HEK293T (cell line): Measurements from ENCODE around the gene CFAP92.

Experiments
- CTCF ChIA-PET: fragments of 350-600 bp; formaldehyde crosslinking; extraction: SDS; loops from one replicate; lab custom pipeline; 2021; ENCODE audit warnings: antibody characterized with exemption, inconsistent platforms; lab: Yijun Ruan, JAX
- POLR2A ChIA-PET: fragments of 350-600 bp; formaldehyde crosslinking; extraction: SDS; loops from one replicate; lab custom pipeline; 2020; ENCODE audit warnings: antibody characterized with exemption, inconsistent platforms; lab: Yijun Ruan, JAX
- DNase-seq: peaks from one replicate; pipeline ENCODE4 v3.0.0; 2012; ENCODE audit warnings: mixed read lengths; ENCODE audit errors: extremely low spot score
- ARNT ChIP-seq: fragments of 450-650 bp; IDR thresholded peaks from 2 replicates; pipeline ENCODE4 v1.6.1; 2017; ENCODE audit warnings: mild to moderate bottlenecking
- BHLHE40 ChIP-seq: fragments of 450-650 bp; IDR thresholded peaks from 2 replicates; pipeline ENCODE4 v1.6.1; 2016; ENCODE audit warnings: mild to moderate bottlenecking, moderate library complexity, borderline replicate concordance
- CTBP1 ChIP-seq: fragments of 450-650 bp; IDR thresholded peaks from 2 replicates; pipeline ENCODE4 v1.6.1; 2016; ENCODE audit warnings: borderline replicate concordance
- ELF4 ChIP-seq: fragments of 450-650 bp; IDR thresholded peaks from 2 replicates; pipeline ENCODE4 v1.6.1; 2017; ENCODE audit warnings: antibody characterized with exemption
- FOXA1 ChIP-seq: fragments of 450-650 bp; IDR thresholded peaks from 2 replicates; pipeline ENCODE4 v1.6.1; 2016; ENCODE audit warnings: mild to moderate bottlenecking
- FOXK2 ChIP-seq: fragments of 450-650 bp; IDR thresholded peaks from 2 replicates; pipeline ENCODE4 v1.6.1; 2016; ENCODE audit warnings: mild to moderate bottlenecking
- FOXM1 ChIP-seq: fragments of 450-650 bp; IDR thresholded peaks from 2 replicates; pipeline ENCODE4 v1.6.1; 2017; ENCODE audit warnings: mild to moderate bottlenecking, borderline replicate concordance
- HDGF ChIP-seq: fragments of 450-650 bp; IDR thresholded peaks from 2 replicates; pipeline ENCODE4 v1.6.1; 2017; ENCODE audit warnings: antibody characterized with exemption, borderline replicate concordance
- L3MBTL2 ChIP-seq: fragments of 450-650 bp; conservative IDR thresholded peaks from 2 replicates; pipeline ENCODE4 v1.6.1; 2016; ENCODE audit warnings: mild to moderate bottlenecking
- LEF1 ChIP-seq: fragments of 450-650 bp; IDR thresholded peaks from 2 replicates; pipeline ENCODE4 v1.6.1; 2017; ENCODE audit warnings: mild to moderate bottlenecking, borderline replicate concordance
- NFRKB ChIP-seq: fragments of 450-650 bp; IDR thresholded peaks from 2 replicates; pipeline ENCODE4 v1.6.1; 2016; ENCODE audit warnings: mild to moderate bottlenecking, moderate library complexity
- SP1 ChIP-seq: fragments of 450-650 bp; IDR thresholded peaks from 2 replicates; pipeline ENCODE4 v1.6.1; 2017
- SUZ12 ChIP-seq: fragments of 450-650 bp; IDR thresholded peaks from 2 replicates; pipeline ENCODE4 v1.6.1; 2016; ENCODE audit warnings: mild to moderate bottlenecking
- TARDBP ChIP-seq: fragments of 450-650 bp; IDR thresholded peaks from 2 replicates; pipeline ENCODE4 v1.6.1; 2016
- ZNF384 ChIP-seq: fragments of 450-650 bp; IDR thresholded peaks from 2 replicates; pipeline ENCODE4 v1.6.1; 2016
- TF ChIP-seq, protein P1 (sequence below): fragments of 450-650 bp; IDR thresholded peaks from 2 replicates; pipeline ENCODE4 v1.6.1; 2016

The CFAP92 gene

DNA sequence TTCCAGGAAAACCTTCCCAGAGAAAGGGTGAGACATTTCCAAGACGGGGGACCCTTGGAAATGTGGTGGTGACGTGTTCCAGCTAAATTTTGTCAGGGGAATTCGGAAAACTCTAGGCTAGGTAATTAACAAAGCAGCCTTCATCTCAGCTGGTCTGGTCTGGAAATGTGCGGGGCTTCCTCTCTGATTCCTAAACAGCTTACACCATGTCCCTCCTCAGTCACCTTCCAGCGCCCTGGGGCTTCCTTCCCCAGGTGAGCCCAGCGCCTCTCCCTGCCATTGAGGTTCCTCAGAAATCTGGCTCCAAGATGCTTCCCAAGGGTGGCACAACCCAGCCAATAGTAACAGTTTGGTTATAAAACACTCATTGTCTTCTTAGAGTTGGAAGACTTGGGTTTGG lies 113.9 kb downstream of the CFAP92 start:
- ChIA-PET POLR2A (interaction anchor here (0.9 to 2.8 kb wide), 5 partner anchors 9 to 199 kb away, joined by 3 to 17 read pairs (median 4); no protein-coding TSS in a partner anchor), CTCF (interaction anchor here (2.8 kb wide), 1 partner anchor 200 kb away, joined by 8 read pairs; no protein-coding TSS in a partner anchor)
- DNase-seq = peak; percentile 25
- TF ChIP-seq ZNF384 = no peak
- TF ChIP-seq BHLHE40 = no peak
- TF ChIP-seq ELF4 = no peak
- TF ChIP-seq FOXK2 = no peak
- no peak for TF ChIP-seq NFRKB
- no peak for TF ChIP-seq FOXA1
- no peak for TF ChIP-seq HDGF
- TF ChIP-seq SP1 = no peak
- TF ChIP-seq FOXM1 = no peak
- no peak for TF ChIP-seq LEF1
- TF ChIP-seq CTBP1 = no peak
- TF ChIP-seq ARNT = no peak
- no peak for TF ChIP-seq L3MBTL2
- TF ChIP-seq SUZ12 = no peak

DNA sequence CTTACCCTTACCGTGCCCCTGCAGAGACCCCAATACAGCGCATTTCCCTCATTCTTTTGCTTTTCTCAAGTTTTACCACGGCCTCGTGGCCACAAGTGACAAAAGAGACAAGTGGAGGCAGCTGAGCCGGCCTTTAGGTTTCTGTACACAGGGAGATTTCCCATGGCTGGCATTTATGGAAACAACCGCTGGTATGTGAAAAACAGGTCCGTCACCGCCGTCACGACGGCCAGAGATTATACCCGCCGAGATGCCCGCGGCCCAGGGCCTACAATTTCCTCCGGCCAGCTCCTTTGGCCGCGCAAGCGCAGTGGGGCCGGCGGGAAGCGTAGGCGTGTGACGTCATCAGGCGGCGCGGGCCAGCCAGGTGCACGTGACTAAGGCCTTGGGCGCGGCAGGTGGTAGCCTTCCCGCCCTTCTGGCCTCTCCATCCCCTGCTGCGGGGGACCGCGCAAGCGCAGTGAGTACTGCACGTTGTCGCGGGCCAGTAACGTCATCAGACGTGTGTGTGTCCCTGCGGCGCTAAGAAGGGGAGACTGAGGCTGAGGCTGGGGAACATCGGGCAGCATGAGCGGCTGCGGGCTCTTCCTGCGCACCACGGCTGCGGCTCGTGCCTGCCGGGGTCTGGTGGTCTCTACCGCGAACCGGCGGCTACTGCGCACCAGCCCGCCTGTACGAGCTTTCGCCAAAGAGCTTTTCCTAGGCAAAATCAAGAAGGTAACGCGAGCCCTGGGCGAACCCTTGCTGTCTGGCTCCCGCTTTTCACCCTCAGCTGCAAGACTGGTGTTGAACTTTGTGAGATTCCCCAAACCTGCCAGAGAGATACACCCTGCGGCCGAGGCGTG lies 114.5 kb downstream of the CFAP92 start, which contains the start of gene ACAD9:
Gene ACAD9, plus strand, starts transcription at position 496 of the 845 bp plus-strand sequence. Its CDS starts 72 bp downstream, at position 568.
- DNase-seq = peak; percentile 99
- ChIA-PET CTCF (interaction anchor here (2.8 kb wide), 1 partner anchor 199 kb away, joined by 8 read pairs; no protein-coding TSS in a partner anchor), POLR2A (interaction anchor here (0.5 to 2.8 kb wide), 15 partner anchors 9 to 229 kb away, joined by 3 to 17 read pairs (median 4); partner anchors contain the start of gene RPN1)
- TF ChIP-seq L3MBTL2 = peak; percentile 99
- peak; percentile 45; the same call in 1 of the 2 replicates for TF ChIP-seq NFRKB
- peak; percentile 77 for TF ChIP-seq ELF4
- peak; percentile 46; the same call in 1 of the 2 replicates for TF ChIP-seq BHLHE40
- no peak for TF ChIP-seq ZNF384
- TF ChIP-seq, protein P1, sequence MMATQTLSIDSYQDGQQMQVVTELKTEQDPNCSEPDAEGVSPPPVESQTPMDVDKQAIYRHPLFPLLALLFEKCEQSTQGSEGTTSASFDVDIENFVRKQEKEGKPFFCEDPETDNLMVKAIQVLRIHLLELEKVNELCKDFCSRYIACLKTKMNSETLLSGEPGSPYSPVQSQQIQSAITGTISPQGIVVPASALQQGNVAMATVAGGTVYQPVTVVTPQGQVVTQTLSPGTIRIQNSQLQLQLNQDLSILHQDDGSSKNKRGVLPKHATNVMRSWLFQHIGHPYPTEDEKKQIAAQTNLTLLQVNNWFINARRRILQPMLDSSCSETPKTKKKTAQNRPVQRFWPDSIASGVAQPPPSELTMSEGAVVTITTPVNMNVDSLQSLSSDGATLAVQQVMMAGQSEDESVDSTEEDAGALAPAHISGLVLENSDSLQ = no peak
- TF ChIP-seq ARNT = peak; percentile 71; the same call in 1 of the 2 replicates

DNA sequence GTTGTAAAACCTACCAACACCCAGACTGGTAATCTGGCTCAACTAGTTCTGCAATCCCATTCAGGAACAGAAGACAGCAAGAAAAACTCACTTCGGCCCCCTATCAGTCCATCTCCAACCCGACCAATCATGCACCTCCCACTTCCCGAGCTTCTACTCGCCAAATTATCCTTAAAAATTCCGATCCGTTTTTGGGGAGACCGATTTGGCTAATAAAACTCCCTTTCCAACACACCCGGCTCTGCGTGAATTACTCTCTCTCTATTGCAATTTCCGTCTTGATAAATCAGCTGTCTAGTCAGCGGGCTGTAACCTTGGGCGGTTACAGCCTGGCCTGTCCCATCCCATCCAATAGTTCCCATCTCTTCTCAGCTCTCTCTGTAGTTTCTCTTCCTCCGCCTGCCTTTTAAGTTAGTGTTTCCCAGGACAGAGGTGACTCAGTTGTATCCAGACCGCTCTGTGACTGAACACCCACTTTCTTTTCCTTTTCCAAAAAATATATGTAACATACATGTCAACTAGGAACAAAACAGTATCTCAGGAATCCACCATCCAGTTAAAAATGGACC lies 115.2 kb downstream of the CFAP92 start:
- CTCF ChIA-PET = interaction anchor here (2.8 kb wide), 1 partner anchor 198 kb away, joined by 8 read pairs; no protein-coding TSS in a partner anchor
- POLR2A ChIA-PET = interaction anchor here (0.8 to 2.8 kb wide), 15 partner anchors 8 to 228 kb away, joined by 3 to 17 read pairs (median 4); partner anchors contain the start of gene RPN1
- DNase-seq = no peak
- TF ChIP-seq, protein P1 = no peak
- TF ChIP-seq FOXM1 = no peak

DNA sequence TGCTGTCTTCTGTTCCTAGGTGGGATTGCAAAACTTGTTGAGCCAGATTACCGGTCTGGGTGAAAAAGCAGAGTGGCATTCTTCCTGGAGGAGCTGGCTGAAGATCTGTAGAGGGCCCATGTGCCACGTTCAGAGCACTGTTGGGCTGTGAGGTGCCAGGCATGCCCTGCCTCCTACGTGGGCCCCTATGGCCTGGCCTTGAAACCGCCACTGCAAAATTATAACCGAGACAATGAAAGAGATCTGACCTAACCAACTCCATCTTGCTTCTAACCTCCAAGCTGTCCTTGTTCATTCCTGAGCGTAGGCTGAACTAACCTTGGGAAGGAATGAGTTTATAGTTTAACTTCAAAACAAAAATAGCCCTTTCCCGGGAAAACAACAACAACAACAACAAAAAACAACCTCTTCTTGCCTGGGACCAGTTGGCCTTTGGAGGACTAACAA lies 115.8 kb downstream of the CFAP92 start:
- ChIA-PET POLR2A (interaction anchor here (0.6 to 2.8 kb wide), 14 partner anchors 10 to 228 kb away, joined by 3 to 17 read pairs (median 4); partner anchors contain the start of gene RPN1), CTCF (interaction anchor here (0.8 to 2.8 kb wide), 2 partner anchors 195 to 198 kb away, joined by 3 to 8 read pairs; no protein-coding TSS in a partner anchor)

More for the DNA sequence above, 115.8 kb downstream of the CFAP92 start:
- TF ChIP-seq ZNF384 = no peak
- TF ChIP-seq FOXK2 = no peak
- TF ChIP-seq CTBP1 = no peak
- TF ChIP-seq FOXA1 = no peak
- TF ChIP-seq ARNT = no peak
- no peak for TF ChIP-seq SP1
- no peak for TF ChIP-seq ELF4
- TF ChIP-seq, protein P1 = no peak
- no peak for TF ChIP-seq LEF1
- no peak for TF ChIP-seq TARDBP
- no peak for TF ChIP-seq FOXM1
- TF ChIP-seq L3MBTL2 = no peak
- no peak for TF ChIP-seq BHLHE40
- TF ChIP-seq HDGF = no peak
- no peak for TF ChIP-seq NFRKB
- no peak for TF ChIP-seq SUZ12
- DNase-seq = no peak
